Measurements from ENCODE around the gene KDM4C. TPM values are rescaled to one million over a fixed set of nuclear protein-coding genes. Genes with fewer than 3 reads are reported as not detected.

The KDM4C gene
- total RNA-seq, 1 donor: 50.7 TPM

- no peaks in the 10 kb centered on the region for H3K79me2 ChIP-seq (ENCODE audit: insufficient read depth, low read length)
- DNase-seq (ENCODE audit: insufficient read length, low spot score, missing footprints): no peak
- H3K9me3 ChIP-seq (ENCODE audit: low read depth, low read length): no peaks in the 10 kb centered on the region
- H4K20me1 ChIP-seq (ENCODE audit: insufficient read depth, low read length): no peaks in the 10 kb centered on the region
- TF ChIP-seq CTCF (IDR thresholded peaks at IDR 0.05; ENCODE audit: extremely low read depth, low read depth, low read length): no peak
- no peak overlapping the region for H2AFZ ChIP-seq (ENCODE audit: low read length)
- no peak overlapping the region for H3K4me2 ChIP-seq (ENCODE audit: insufficient read depth, low read length)
- no peaks in the 10 kb centered on the region for H3K27me3 ChIP-seq (ENCODE audit: insufficient read depth, low read length)
- H3K4me1 ChIP-seq (ENCODE audit: insufficient read depth, low read length): no peaks in the 10 kb centered on the region
- H3K4me3 ChIP-seq (ENCODE audit: insufficient read depth, low read length): no peak overlapping the region
- H3K27ac ChIP-seq (ENCODE audit: low read depth, low read length): no peak overlapping the region
- no peaks in the 10 kb centered on the region for H3K36me3 ChIP-seq (ENCODE audit: insufficient read depth, low read length)
Measured at GRCh38 chr9:7150153-7150890, 392.5 kb downstream of the KDM4C start.

- no peaks in the 10 kb centered on the region for H3K79me2 ChIP-seq (ENCODE audit: insufficient read depth, low read length)
- no peaks in the 10 kb centered on the region for H3K27me3 ChIP-seq (ENCODE audit: insufficient read depth, low read length)
- TF ChIP-seq CTCF (IDR thresholded peaks at IDR 0.05; ENCODE audit: extremely low read depth, low read depth, low read length): no peak
Measured at GRCh38 chr9:7153134-7153533, 395.4 kb downstream of the KDM4C start.

GRCh38 chr9:7153566-7153965 is 395.8 kb downstream of the KDM4C start:
- H3K9me3 ChIP-seq (ENCODE audit: low read depth, low read length): no peaks in the 10 kb centered on the region
- no peak for DNase-seq (ENCODE audit: insufficient read length, low spot score, missing footprints)
- no peak overlapping the region for H3K27ac ChIP-seq (ENCODE audit: low read depth, low read length)
- no peaks in the 10 kb centered on the region for H4K20me1 ChIP-seq (ENCODE audit: insufficient read depth, low read length)
- H3K4me2 ChIP-seq (ENCODE audit: insufficient read depth, low read length): no peak overlapping the region
- no peaks in the 10 kb centered on the region for H3K36me3 ChIP-seq (ENCODE audit: insufficient read depth, low read length)
- no peaks in the 10 kb centered on the region for H3K27me3 ChIP-seq (ENCODE audit: insufficient read depth, low read length)
- no peak overlapping the region for H3K4me3 ChIP-seq (ENCODE audit: insufficient read depth, low read length)
- H3K79me2 ChIP-seq (ENCODE audit: insufficient read depth, low read length): no peaks in the 10 kb centered on the region
- TF ChIP-seq CTCF (IDR thresholded peaks at IDR 0.05; ENCODE audit: extremely low read depth, low read depth, low read length): no peak
- no peak overlapping the region for H2AFZ ChIP-seq (ENCODE audit: low read length)
- no peaks in the 10 kb centered on the region for H3K4me1 ChIP-seq (ENCODE audit: insufficient read depth, low read length)

More at GRCh38 chr9:7153134-7153533, 395.4 kb downstream of the KDM4C start:
- no peaks in the 10 kb centered on the region for H3K4me1 ChIP-seq (ENCODE audit: insufficient read depth, low read length)
- no peaks in the 10 kb centered on the region for H3K9me3 ChIP-seq (ENCODE audit: low read depth, low read length)
- H2AFZ ChIP-seq (ENCODE audit: low read length): no peak overlapping the region
- H3K4me2 ChIP-seq (ENCODE audit: insufficient read depth, low read length): no peak overlapping the region
- no peak for DNase-seq (ENCODE audit: insufficient read length, low spot score, missing footprints)
- no peak overlapping the region for H3K4me3 ChIP-seq (ENCODE audit: insufficient read depth, low read length)
- no peak overlapping the region for H3K27ac ChIP-seq (ENCODE audit: low read depth, low read length)
- H4K20me1 ChIP-seq (ENCODE audit: insufficient read depth, low read length): no peaks in the 10 kb centered on the region
- no peaks in the 10 kb centered on the region for H3K36me3 ChIP-seq (ENCODE audit: insufficient read depth, low read length)

GRCh38 chr9:7154003-7154619 is 396.3 kb downstream of the KDM4C start:
- Histone ChIP-seq H3K4me1 (ENCODE audit: insufficient read depth, low read length) (no peaks in the 10 kb centered on the region), H3K9me3 (ENCODE audit: low read depth, low read length) (no peaks in the 10 kb centered on the region), H3K4me2 (ENCODE audit: insufficient read depth, low read length) (no peak overlapping the region), H3K36me3 (ENCODE audit: insufficient read depth, low read length) (no peaks in the 10 kb centered on the region), H3K27me3 (ENCODE audit: insufficient read depth, low read length) (no peaks in the 10 kb centered on the region), H3K79me2 (ENCODE audit: insufficient read depth, low read length) (no peaks in the 10 kb centered on the region), H2AFZ (ENCODE audit: low read length) (no peak overlapping the region), H3K27ac (ENCODE audit: low read depth, low read length) (no peak overlapping the region), H3K4me3 (ENCODE audit: insufficient read depth, low read length) (no peak overlapping the region), H4K20me1 (ENCODE audit: insufficient read depth, low read length) (no peaks in the 10 kb centered on the region)
- no peak for TF ChIP-seq CTCF (IDR thresholded peaks at IDR 0.05; ENCODE audit: extremely low read depth, low read depth, low read length)
- DNase-seq (ENCODE audit: insufficient read length, low spot score, missing footprints): no peak

All from osteoblast (primary cell).